Neutrophil (primary cell): ENCODE data around the gene SMU1.

Source experiments
- H3K27ac ChIP-seq: fragments of 200-600 bp; sonication (generic); 2 replicates; pipeline ENCODE4 v1.5.1; 2016; ENCODE audit warnings: mild to moderate bottlenecking, moderate library complexity
- H3K27me3 ChIP-seq: fragments of 200-600 bp; sonication (generic); 2 replicates; pipeline ENCODE4 v1.6.0; 2016; ENCODE audit warnings: mild to moderate bottlenecking
- H3K36me3 ChIP-seq: fragments of 200-600 bp; sonication (generic); 2 replicates; pipeline ENCODE4 v1.5.1; 2017
- H3K4me1 ChIP-seq, 2 experiments: fragments of 200-600 bp in 1 of 2; sonication (generic) in 1 of 2; 1 replicate in 1 of 2; 2 replicates in 1 of 2; pipeline versions ENCODE4 v1.5.1 to v1.6.1; 2013 to 2016; ENCODE audit warnings: low read depth in 1 of 2, low read length in 1 of 2, mild to moderate bottlenecking in 1 of 2, moderate library complexity in 1 of 2; ENCODE audit not compliant: control insufficient read depth in 1 of 2, insufficient read depth in 1 of 2
- H3K4me3 ChIP-seq, 2 experiments: fragments of 200-600 bp in 1 of 2; sonication (generic) in 1 of 2; 1 replicate in 1 of 2; 2 replicates in 1 of 2; pipeline ENCODE4 v1.5.1; 2013 to 2016; ENCODE audit warnings: low read depth in 1 of 2, low read length in 1 of 2, mild to moderate bottlenecking in 1 of 2, moderate library complexity in 1 of 2
- H3K9me3 ChIP-seq: fragments of 200-600 bp; sonication (generic); 2 replicates; pipeline ENCODE4 v1.5.1; 2016
- TF ChIP-seq, protein P1 (sequence below): fragments of 200-600 bp; sonication (generic); IDR thresholded peaks from 2 replicates; pipeline ENCODE4 v1.5.1; 2016; ENCODE audit warnings: antibody characterized with exemption

SMU1 gene

GRCh38 chr9:33044162-33044673 lies 32.3 kb downstream of the SMU1 start:
- TF ChIP-seq, protein P1, sequence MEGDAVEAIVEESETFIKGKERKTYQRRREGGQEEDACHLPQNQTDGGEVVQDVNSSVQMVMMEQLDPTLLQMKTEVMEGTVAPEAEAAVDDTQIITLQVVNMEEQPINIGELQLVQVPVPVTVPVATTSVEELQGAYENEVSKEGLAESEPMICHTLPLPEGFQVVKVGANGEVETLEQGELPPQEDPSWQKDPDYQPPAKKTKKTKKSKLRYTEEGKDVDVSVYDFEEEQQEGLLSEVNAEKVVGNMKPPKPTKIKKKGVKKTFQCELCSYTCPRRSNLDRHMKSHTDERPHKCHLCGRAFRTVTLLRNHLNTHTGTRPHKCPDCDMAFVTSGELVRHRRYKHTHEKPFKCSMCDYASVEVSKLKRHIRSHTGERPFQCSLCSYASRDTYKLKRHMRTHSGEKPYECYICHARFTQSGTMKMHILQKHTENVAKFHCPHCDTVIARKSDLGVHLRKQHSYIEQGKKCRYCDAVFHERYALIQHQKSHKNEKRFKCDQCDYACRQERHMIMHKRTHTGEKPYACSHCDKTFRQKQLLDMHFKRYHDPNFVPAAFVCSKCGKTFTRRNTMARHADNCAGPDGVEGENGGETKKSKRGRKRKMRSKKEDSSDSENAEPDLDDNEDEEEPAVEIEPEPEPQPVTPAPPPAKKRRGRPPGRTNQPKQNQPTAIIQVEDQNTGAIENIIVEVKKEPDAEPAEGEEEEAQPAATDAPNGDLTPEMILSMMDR = no peak
- no peaks in the 10 kb centered on the region for H3K27me3 ChIP-seq
- H3K27ac ChIP-seq = peak overlapping the region; percentile 71
- no peaks in the 10 kb centered on the region for H3K9me3 ChIP-seq
- H3K36me3 ChIP-seq = peaks cover 41% of the 10 kb centered on the region
- peak overlapping the region; percentile 68 to 74 for H3K4me3 ChIP-seq
- peaks cover 49 to 55% of the 10 kb centered on the region in 2 experiments for H3K4me1 ChIP-seq

GRCh38 chr9:33043671-33044070 lies 32.8 kb downstream of the SMU1 start:
- TF ChIP-seq, protein P1 = no peak
- no peaks in the 10 kb centered on the region for H3K27me3 ChIP-seq
- peak overlapping the region; percentile 68 to 74 for H3K4me3 ChIP-seq
- peaks cover 42% of the 10 kb centered on the region for H3K36me3 ChIP-seq
- H3K9me3 ChIP-seq = no peaks in the 10 kb centered on the region
- H3K4me1 ChIP-seq = peaks cover 49 to 55% of the 10 kb centered on the region in 2 experiments
- peak overlapping the region; percentile 71 for H3K27ac ChIP-seq

DNA sequence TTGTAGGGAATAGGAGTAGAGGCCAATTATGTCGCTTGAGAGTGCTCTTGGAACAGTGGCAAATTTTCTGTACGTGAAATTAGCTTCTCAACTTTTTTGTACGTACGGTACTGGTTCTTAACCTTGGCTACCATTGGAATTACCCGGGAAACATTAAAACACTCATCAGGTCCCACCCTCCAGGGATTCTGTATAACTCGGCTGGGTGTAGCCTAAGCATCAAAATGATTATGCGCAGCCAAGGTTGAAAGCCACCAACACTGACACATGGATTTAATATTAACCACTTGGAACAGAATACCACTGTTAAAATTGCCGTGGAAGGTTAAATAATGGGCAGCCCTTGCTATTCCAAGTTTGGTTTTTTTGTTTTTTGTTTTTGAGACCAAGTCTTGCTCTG lies 34.0 kb downstream of the SMU1 start:
- Histone ChIP-seq H3K27ac (peak overlapping the region; percentile 64), H3K36me3 (peaks cover 42% of the 10 kb centered on the region), H3K4me3 (no peak overlapping the region), H3K27me3 (no peaks in the 10 kb centered on the region), H3K4me1 (peaks cover 49 to 55% of the 10 kb centered on the region in 2 experiments), H3K9me3 (no peaks in the 10 kb centered on the region)
- TF ChIP-seq, protein P1 = no peak

DNA sequence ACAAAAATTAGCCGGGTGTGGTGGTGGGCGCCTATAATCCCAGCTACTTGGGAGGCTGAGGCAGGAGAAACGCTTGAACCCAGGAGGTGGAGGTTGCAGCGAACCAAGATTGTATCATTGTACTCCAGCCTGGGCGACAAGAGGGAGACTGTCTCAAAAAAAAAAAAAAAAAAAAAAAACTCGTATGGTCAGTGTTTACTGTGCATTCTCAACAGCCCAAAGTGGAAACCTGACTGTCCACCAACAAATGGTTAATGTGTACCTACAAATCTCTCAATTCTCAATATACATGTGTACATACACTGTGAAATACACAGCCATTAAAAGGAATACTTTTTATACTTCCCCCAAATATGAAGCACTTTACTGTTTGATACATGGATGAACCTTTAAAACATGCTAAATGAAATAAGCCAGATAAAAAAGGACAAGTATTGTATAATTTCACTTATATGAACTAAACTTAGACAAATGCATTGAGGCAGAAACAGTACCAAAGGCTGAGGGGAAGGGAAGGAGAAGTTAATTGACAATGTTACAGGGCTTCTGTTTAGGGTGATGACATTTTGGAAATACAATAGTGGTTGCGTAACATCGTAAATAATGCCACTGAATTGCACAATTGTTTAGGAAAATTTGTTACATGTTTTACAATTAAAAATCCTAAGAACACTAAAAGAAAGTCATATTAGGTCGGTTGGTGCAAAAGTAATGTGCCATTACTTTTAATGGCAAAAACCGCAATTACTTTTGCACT lies 34.9 kb downstream of the SMU1 start:
- no peak overlapping the region for H3K4me3 ChIP-seq
- peaks cover 49 to 55% of the 10 kb centered on the region in 2 experiments for H3K4me1 ChIP-seq
- peaks cover 43% of the 10 kb centered on the region for H3K36me3 ChIP-seq
- H3K27me3 ChIP-seq = no peaks in the 10 kb centered on the region
- peak overlapping the region; percentile 71 for H3K27ac ChIP-seq
- H3K9me3 ChIP-seq = no peaks in the 10 kb centered on the region
- TF ChIP-seq, protein P1 = no peak

- H3K36me3 ChIP-seq = peaks cover 43% of the 10 kb centered on the region
Observed at GRCh38 chr9:33040792-33041431, 35.6 kb downstream of the SMU1 start.

More at GRCh38 chr9:33040792-33041431, 35.6 kb downstream of the SMU1 start:
- no peaks in the 10 kb centered on the region for H3K9me3 ChIP-seq
- no peaks in the 10 kb centered on the region for H3K27me3 ChIP-seq
- TF ChIP-seq, protein P1 = no peak
- peak overlapping the region; percentile 71 for H3K27ac ChIP-seq
- no peak overlapping the region for H3K4me3 ChIP-seq
- H3K4me1 ChIP-seq = peaks cover 49 to 55% of the 10 kb centered on the region in 2 experiments
